ENCODE results near the gene OTUD7B. TPM values are rescaled to one million over a fixed set of nuclear protein-coding genes. Genes with fewer than 3 reads are reported as not detected.

Gene OTUD7B
- total and polyA plus RNA-seq, 2 of the 8 experiments (the other 6 are each of a cell fraction or from before 2014, with no cell fraction given), result 4.2 to 21.5 TPM

DNA sequence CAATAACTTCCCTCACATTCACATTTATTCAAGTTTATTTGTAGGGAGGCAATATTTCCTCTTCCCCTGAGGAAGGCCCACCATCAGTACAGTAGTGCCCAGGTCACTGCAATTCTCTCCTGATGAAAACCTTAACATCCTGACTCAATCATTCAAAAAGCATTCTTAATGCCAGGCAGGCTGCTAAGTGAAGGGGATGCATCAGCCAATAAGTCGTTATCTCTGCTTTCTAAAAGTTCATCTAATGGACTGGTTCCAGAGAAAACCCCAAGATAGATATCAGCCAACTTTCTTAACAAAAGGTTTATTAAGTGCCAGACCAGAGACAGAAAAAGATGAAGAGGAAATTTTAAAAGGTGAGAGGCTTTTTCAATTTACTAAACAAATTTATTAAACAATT lies 17.3 kb downstream of the OTUD7B start:
- Histone ChIP-seq H3K79me1 (ENCODE audit: low read depth, low read length) (peaks cover 6% of the 10 kb centered on the region), H3K79me2 (ENCODE audit: control insufficient read depth in 1 of 2, insufficient read depth in 2 of 2, low read length in 2 of 2) (peaks cover 0 to 62% of the 10 kb centered on the region in 2 experiments; a peak in 2 of 4 replicates), H2BK12ac (ENCODE audit: low read depth, low read length) (no peak overlapping the region), H3K56ac (replicated peaks; ENCODE audit: insufficient read length, low read depth, low read length) (no peak overlapping the region), H3K4me3 (ENCODE audit: extremely low read depth in 1 of 4, insufficient read depth in 2 of 4, low read depth in 3 of 4, low read length in 4 of 4) (no peak overlapping the region), H2BK20ac (ENCODE audit: low read length) (no peak overlapping the region), H2BK120ac (replicated peaks; ENCODE audit: low read depth, low read length) (no peak overlapping the region), H3K23me2 (ENCODE audit: low read depth, low read length) (no peaks in the 10 kb centered on the region), H3K4me2 (ENCODE audit: insufficient read depth in 1 of 2, low read depth in 2 of 2, low read length in 2 of 2) (no peak overlapping the region), H4K5ac (ENCODE audit: insufficient read length, low read depth, low read length) (no peak overlapping the region), H3K4me1 (replicated peaks in 1 of 4; ENCODE audit: control insufficient read depth in 3 of 4, insufficient read depth in 4 of 4, low read length in 3 of 4) (peaks cover 0 to 10% (median 5%) of the 10 kb centered on the region in 4 experiments; a peak in 4 of 7 replicates), H3K27me3 (replicated peaks in 1 of 4; ENCODE audit: control insufficient read depth in 3 of 4, extremely low read depth in 1 of 4, insufficient read depth in 3 of 4, low read length in 3 of 4) (no peaks in the 10 kb centered on the region), H4K20me1 (replicated peaks in 1 of 2; ENCODE audit: control insufficient read depth in 1 of 2, insufficient read depth in 2 of 2, low read length in 2 of 2) (peaks cover 0 to 2% of the 10 kb centered on the region in 2 experiments), H3K4ac (replicated peaks; ENCODE audit: insufficient read length, low read depth, low read length) (no peak overlapping the region), H4K8ac (ENCODE audit: extremely low read depth, insufficient read depth, low read length) (no peak overlapping the region), H2AK5ac (ENCODE audit: low read depth, low read length) (no peak overlapping the region), H3K9me3 (ENCODE audit: insufficient read depth in 2 of 2, low read depth in 1 of 2, low read length in 1 of 2) (no peaks in the 10 kb centered on the region), H2AFZ (ENCODE audit: low read length) (no peak overlapping the region), H2BK15ac (ENCODE audit: low read length) (no peak overlapping the region), H3K36me3 (ENCODE audit: control insufficient read depth in 2 of 4, insufficient read depth in 4 of 4, low read length in 3 of 4) (no peaks in the 10 kb centered on the region), H3K14ac (ENCODE audit: insufficient read length) (no peak overlapping the region), H3K9ac (replicated peaks in 1 of 4; ENCODE audit: extremely low read depth in 1 of 4, low read depth in 3 of 4, low read length in 3 of 4) (no peak overlapping the region), H2BK5ac (ENCODE audit: low read depth, low read length) (no peak overlapping the region), H3K18ac (ENCODE audit: extremely low read depth, low read length) (no peak overlapping the region), H3K23ac (ENCODE audit: insufficient read length) (no peak overlapping the region), H4K91ac (replicated peaks; ENCODE audit: insufficient read length, low read length) (no peak overlapping the region), H3K27ac (ENCODE audit: low read depth, low read length) (no peak overlapping the region)
- FAIRE-seq (no peak), DNase-seq (ENCODE audit: low read depth in 1 of 2, low spot score in 2 of 2) (no peak)
- ChIA-PET POLR2A (ENCODE audit: partially characterized antibody) (no interaction called here), CTCF (ENCODE audit: partially characterized antibody) (interaction anchor here (1.3 to 1.4 kb wide), 2 partner anchors 27 to 176 kb away, joined by 3 read pairs; no protein-coding TSS in a partner anchor)
- 89% methylated on average over 1 of the region's 1 CpG; no CpG with 5 or more reads in 1 of the 2 experiments for WGBS, 2 experiments (ENCODE audit: extremely low coverage in 1 of 2, insufficient coverage in 1 of 2, insufficient read length in 1 of 2, insufficient replicate concordance in 2 of 2, low coverage in 1 of 2, low lambda C conversion rate in 2 of 2, missing lambda C conversion rate in 1 of 2)
- TF ChIP-seq E2F6 (IDR thresholded peaks at IDR 0.05) (no peak), SAP30 (IDR thresholded peaks at IDR 0.05; ENCODE audit: insufficient read depth, insufficient replicate concordance, low read length) (no peak)

Measured in H1 (cell line).